Endodermal cell (in vitro differentiated cells): ENCODE measurements around the gene GAP43. TPM values are rescaled to one million over a fixed set of nuclear protein-coding genes. Genes with fewer than 3 reads are reported as not detected.

Source experiments
- DNase-seq: peaks from one replicate; pipeline ENCODE4 v3.0.0-alpha.2; 2017
- H3K27ac ChIP-seq: 2 replicates; pipeline ENCODE4 v1.5.1; 2013; ENCODE audit warnings: mild to moderate bottlenecking, low read depth, low read length, moderate library complexity
- H3K27me3 ChIP-seq: 2 replicates; pipeline ENCODE4 v1.6.1; 2013; ENCODE audit warnings: mild to moderate bottlenecking, low read length, moderate library complexity; ENCODE audit not compliant: insufficient read depth, control insufficient read depth, poor library complexity, severe bottlenecking
- H3K36me3 ChIP-seq: 2 replicates; pipeline ENCODE4 v1.7.0; 2013; ENCODE audit warnings: mild to moderate bottlenecking, low read length, moderate library complexity; ENCODE audit not compliant: control insufficient read depth, insufficient read depth
- H3K4me1 ChIP-seq: one replicate; pipeline ENCODE4 v1.7.0; 2013; ENCODE audit warnings: low read length; ENCODE audit not compliant: control insufficient read depth, insufficient read depth
- H3K4me3 ChIP-seq: 2 replicates; pipeline ENCODE4 v1.5.1; 2013; ENCODE audit warnings: mild to moderate bottlenecking, low read length, moderate library complexity
- H3K9ac ChIP-seq: 2 replicates; pipeline ENCODE4 v1.6.1; 2013; ENCODE audit warnings: mild to moderate bottlenecking, low read length, moderate library complexity; ENCODE audit not compliant: poor library complexity, severe bottlenecking; ENCODE audit errors: extremely low read depth
- H3K9me3 ChIP-seq: 2 replicates; pipeline ENCODE4 v1.6.1; 2013; ENCODE audit warnings: mild to moderate bottlenecking, low read length, moderate library complexity; ENCODE audit not compliant: control insufficient read depth
- H3K27ac Mint-ChIP-seq: 2 replicates; pipeline ENCODE4 v1.8.0; 2020; ENCODE audit warnings: mixed read lengths
- H3K27me3 Mint-ChIP-seq: 2 replicates; pipeline ENCODE4 v1.8.0; 2021; ENCODE audit warnings: mild to moderate bottlenecking, mixed read lengths; ENCODE audit not compliant: insufficient read depth
- H3K36me3 Mint-ChIP-seq: 2 replicates; pipeline ENCODE4 v1.8.0; 2020; ENCODE audit warnings: low read depth, mixed read lengths
- H3K4me1 Mint-ChIP-seq: 2 replicates; pipeline ENCODE4 v1.8.0; 2020; ENCODE audit warnings: mixed read lengths
- H3K4me3 Mint-ChIP-seq: 2 replicates; pipeline ENCODE4 v1.8.0; 2020; ENCODE audit warnings: mild to moderate bottlenecking, moderate library complexity, mixed read lengths
- H3K9me3 Mint-ChIP-seq: 2 replicates; pipeline ENCODE4 v1.8.0; 2020; ENCODE audit warnings: mild to moderate bottlenecking, mixed read lengths
- CTCF ChIP-seq: fragments of 200-600 bp; sonication (generic); conservative IDR thresholded peaks from 2 replicates; pipeline ENCODE4 v1.5.0; 2021; ENCODE audit warnings: antibody characterized with exemption, mild to moderate bottlenecking
- WGBS, 2 experiments: methylation state at CpG; one replicate each; pipeline versions ENCODE4 v1.1.5 to v1.1.7; 2013; ENCODE audit warnings: missing lambda C conversion rate in 2 of 2, mixed read lengths in 1 of 2; ENCODE audit not compliant: insufficient coverage in 1 of 2, insufficient read length in 1 of 2; 5-methylcytosine and 5-hydroxymethylcytosine counted together
- total RNA-seq, 2 donors: library from RNA; stranded (reverse); fragmentation: NEBNext Ultra II Directional in 1 of 2; extraction: Animal tissue kit (Norgen Biotek cat#: 25700) in 1 of 2; gene quantifications; 2 replicates in 1 of 2; 3 replicates in 1 of 2; pipeline ENCODE4 v1.2.1, GENCODE V29; 2021

The GAP43 gene
- total RNA-seq, 2 donors from 2014 or later = 1.5 to 8.0 TPM

DNA sequence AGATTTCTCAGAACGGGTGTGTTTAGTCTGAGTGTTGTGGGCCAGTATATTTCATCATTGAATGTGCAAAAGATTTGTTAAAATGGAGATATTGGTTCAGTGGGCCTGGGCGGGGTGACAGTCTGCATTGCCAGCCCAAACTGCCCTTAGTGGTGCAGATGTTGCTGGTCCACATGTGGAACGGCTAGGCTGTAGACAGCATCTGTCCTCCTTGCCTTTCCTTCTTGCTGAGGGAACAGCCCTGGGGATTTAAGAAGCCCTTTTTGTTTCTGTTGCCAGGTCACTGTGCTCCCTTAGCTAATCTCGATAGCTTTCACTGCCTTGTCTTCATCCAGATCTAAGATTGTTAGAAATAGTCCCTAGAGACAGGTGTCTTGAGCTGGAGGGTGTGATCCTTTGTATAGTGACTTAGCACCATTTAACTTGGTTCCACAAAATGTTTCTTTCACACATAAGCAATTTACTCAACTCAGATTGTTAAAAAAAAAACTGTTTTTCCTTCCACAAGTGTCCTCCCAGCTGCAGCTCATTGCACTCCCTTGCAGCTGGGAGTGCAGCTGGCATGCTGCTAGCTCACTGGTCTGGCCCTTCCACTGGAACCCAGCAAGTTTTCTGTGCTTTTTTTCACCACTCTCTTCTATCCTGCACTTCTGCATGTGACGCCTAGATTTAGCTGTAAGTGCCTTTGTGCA lies 37.5 kb downstream of the GAP43 start:
- Histone ChIP-seq H3K9ac (no peak overlapping the region), H3K27ac (no peak overlapping the region), H3K9me3 (no peaks in the 10 kb centered on the region), H3K4me1 (peaks cover 12% of the 10 kb centered on the region), H3K36me3 (no peaks in the 10 kb centered on the region), H3K4me3 (no peak overlapping the region), H3K27me3 (peaks cover 5% of the 10 kb centered on the region)
- no peak for TF ChIP-seq CTCF
- Mint-ChIP-seq H3K4me3 (no peak overlapping the region), H3K9me3 (no peaks in the 10 kb centered on the region), H3K4me1 (peaks cover 42% of the 10 kb centered on the region), H3K27ac (no peak overlapping the region), H3K36me3 (no peaks in the 10 kb centered on the region), H3K27me3 (no peaks in the 10 kb centered on the region)
- WGBS, 2 experiments = 81 to 85% methylated on average over 2 to 5 of the region's 5 CpGs
- DNase-seq = no peak

DNA sequence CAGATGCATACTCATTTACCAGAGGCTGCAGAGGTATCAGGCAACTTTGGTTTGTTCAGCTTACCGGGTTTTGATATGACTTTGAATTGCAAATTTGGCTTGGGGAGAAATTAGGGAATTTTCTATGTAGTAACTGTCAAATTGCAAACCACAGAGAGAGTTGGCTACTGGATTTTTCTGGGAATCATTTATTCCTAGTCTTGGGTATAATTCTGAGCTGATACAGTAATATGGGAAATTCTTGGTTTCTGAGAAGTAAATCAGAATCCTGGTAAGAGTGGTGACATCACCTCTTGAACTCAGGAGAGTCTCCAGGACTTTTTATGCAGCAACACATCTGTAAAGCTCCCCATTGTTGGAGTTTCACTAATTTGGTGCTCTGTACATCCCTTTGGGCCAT lies 39.0 kb downstream of the GAP43 start:
- Histone ChIP-seq H3K9me3 (no peaks in the 10 kb centered on the region), H3K36me3 (no peaks in the 10 kb centered on the region), H3K27ac (no peak overlapping the region), H3K4me3 (no peak overlapping the region), H3K27me3 (peaks cover 5% of the 10 kb centered on the region), H3K4me1 (peaks cover 19% of the 10 kb centered on the region), H3K9ac (no peak overlapping the region)
- Mint-ChIP-seq H3K27ac (no peak overlapping the region), H3K9me3 (no peaks in the 10 kb centered on the region), H3K4me1 (peaks cover 52% of the 10 kb centered on the region), H3K4me3 (no peak overlapping the region), H3K27me3 (no peaks in the 10 kb centered on the region), H3K36me3 (no peaks in the 10 kb centered on the region)
- DNase-seq = no peak
- TF ChIP-seq CTCF = no peak
- 95 to 100% methylated on average over 1 of the region's 1 CpG for WGBS, 2 experiments

DNA sequence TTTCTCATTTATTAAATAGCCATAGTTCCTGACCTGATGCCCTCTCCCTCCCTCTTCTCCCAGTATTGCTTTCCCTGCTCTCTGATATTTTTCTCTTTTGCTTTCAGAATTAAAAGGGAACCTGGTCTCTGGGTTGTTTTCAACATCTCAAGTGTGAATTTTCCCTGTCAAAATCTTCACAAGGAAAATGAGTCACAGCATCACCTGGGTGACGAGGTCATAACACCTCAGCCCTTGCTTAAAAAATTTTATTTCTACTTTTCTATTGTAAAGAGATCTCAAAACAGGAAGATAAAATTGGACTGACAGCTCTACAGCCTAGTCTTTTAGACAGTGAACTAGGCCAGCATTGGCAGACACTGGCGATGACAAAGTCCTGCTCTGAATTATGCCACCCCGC lies 40.1 kb downstream of the GAP43 start:
- 90 to 93% methylated on average over 2 to 3 of the region's 3 CpGs for WGBS, 2 experiments
- TF ChIP-seq CTCF = no peak
- no peak overlapping the region for H3K27ac Mint-ChIP-seq

More for the DNA sequence above, 40.1 kb downstream of the GAP43 start:
- no peaks in the 10 kb centered on the region for H3K36me3 Mint-ChIP-seq
- no peaks in the 10 kb centered on the region for H3K9me3 Mint-ChIP-seq
- no peaks in the 10 kb centered on the region for H3K27me3 Mint-ChIP-seq
- no peaks in the 10 kb centered on the region for H3K9me3 ChIP-seq
- peaks cover 18% of the 10 kb centered on the region for H3K4me1 ChIP-seq
- no peak for DNase-seq
- no peak overlapping the region for H3K4me3 ChIP-seq
- H3K9ac ChIP-seq = no peak overlapping the region
- peaks cover 5% of the 10 kb centered on the region for H3K27me3 ChIP-seq
- H3K4me1 Mint-ChIP-seq = peaks cover 55% of the 10 kb centered on the region
- no peak overlapping the region for H3K4me3 Mint-ChIP-seq
- no peak overlapping the region for H3K27ac ChIP-seq
- no peaks in the 10 kb centered on the region for H3K36me3 ChIP-seq
